ENCODE results near the gene YEATS2.

YEATS2 gene

DNA sequence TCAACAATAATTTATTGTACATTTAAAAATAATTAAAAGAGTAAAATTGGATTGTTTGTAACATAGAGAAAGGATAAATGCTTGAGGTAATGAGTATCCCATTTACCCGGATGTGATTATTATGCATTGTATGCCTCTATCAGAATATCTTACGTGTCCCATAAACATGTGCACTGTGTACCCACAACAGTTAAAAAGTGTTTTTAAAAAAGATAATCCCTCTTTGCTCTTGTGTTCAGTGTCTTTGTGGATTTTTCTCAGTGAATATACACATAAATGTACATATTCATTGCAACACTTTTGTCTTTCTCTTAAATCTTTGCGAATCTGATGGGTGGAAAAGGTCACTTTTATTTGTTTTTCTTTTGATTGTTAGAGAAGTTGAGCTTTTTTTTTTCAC lies 20.4 kb downstream of the YEATS2 start:
- Histone ChIP-seq H3K27me3 (replicated peaks) (no peaks in the 10 kb centered on the region), H3K27ac (no peak overlapping the region), H3K4me3 (ENCODE audit: low read depth, low read length) (no peak overlapping the region), H3K36me3 (replicated peaks) (peaks cover 52% of the 10 kb centered on the region)
- TF ChIP-seq, protein P1, sequence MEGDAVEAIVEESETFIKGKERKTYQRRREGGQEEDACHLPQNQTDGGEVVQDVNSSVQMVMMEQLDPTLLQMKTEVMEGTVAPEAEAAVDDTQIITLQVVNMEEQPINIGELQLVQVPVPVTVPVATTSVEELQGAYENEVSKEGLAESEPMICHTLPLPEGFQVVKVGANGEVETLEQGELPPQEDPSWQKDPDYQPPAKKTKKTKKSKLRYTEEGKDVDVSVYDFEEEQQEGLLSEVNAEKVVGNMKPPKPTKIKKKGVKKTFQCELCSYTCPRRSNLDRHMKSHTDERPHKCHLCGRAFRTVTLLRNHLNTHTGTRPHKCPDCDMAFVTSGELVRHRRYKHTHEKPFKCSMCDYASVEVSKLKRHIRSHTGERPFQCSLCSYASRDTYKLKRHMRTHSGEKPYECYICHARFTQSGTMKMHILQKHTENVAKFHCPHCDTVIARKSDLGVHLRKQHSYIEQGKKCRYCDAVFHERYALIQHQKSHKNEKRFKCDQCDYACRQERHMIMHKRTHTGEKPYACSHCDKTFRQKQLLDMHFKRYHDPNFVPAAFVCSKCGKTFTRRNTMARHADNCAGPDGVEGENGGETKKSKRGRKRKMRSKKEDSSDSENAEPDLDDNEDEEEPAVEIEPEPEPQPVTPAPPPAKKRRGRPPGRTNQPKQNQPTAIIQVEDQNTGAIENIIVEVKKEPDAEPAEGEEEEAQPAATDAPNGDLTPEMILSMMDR (IDR thresholded peaks at IDR 0.05; ENCODE audit: low read depth, low read length, missing control alignments): no peak
- no peak for DNase-seq
- in situ Hi-C loops (cut with HindIII; ENCODE audit: low pct_ligation_motif_present, low sequenced_read_pairs): no loop called here

DNA sequence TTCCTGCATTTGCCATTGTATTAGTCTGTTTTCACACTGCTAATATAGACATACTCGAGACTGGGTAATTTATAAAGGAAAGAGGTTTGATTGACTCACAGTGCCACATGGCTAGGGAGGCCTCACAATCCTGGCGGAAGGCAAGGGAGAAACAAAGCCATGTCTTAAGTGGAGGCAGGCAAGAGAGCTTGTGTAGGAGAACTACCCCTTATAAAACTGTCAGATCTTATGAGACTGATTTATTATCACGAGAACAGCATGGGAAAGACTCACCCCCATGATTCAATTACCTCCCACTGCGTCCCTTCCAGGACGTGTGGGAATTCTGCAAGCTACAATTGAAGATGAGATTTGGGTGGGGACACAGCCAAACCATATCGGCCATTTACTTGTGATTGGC lies 27.8 kb downstream of the YEATS2 start:
- in situ Hi-C loops (cut with HindIII; ENCODE audit: low pct_ligation_motif_present, low sequenced_read_pairs): no loop called here
- no peak overlapping the region for H3K27ac ChIP-seq
- DNase-seq: no peak
- H3K36me3 ChIP-seq (replicated peaks): peaks cover 78% of the 10 kb centered on the region
- no peak overlapping the region for H3K4me3 ChIP-seq (ENCODE audit: low read depth, low read length)
- TF ChIP-seq, protein P1 (IDR thresholded peaks at IDR 0.05; ENCODE audit: low read depth, low read length, missing control alignments): no peak
- H3K27me3 ChIP-seq (replicated peaks): no peaks in the 10 kb centered on the region

DNA sequence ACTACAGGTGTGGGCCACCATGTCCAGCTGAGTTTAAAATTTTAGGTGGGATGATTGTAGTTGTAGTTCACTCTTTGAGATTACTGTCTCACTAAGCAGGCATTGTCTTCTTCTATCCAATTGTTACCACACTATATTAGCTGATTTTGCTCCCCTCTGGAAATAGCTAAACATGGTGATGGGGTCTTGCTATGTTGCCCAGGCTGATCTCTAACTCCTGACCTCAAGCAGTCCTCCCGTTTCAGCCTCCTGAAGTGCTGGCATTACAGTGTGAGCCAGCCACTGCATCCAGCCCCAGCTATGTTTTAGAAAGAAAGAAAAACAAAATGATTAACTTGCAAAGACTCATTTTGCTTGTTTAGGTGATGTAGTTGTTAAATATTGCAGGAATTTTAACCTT lies 30.6 kb downstream of the YEATS2 start:
- Histone ChIP-seq H3K27ac (no peak overlapping the region), H3K27me3 (replicated peaks) (no peaks in the 10 kb centered on the region), H3K4me3 (ENCODE audit: low read depth, low read length) (no peak overlapping the region), H3K36me3 (replicated peaks) (peaks cover 67% of the 10 kb centered on the region)
- in situ Hi-C loops (cut with HindIII; ENCODE audit: low pct_ligation_motif_present, low sequenced_read_pairs): no loop called here
- TF ChIP-seq, protein P1 (IDR thresholded peaks at IDR 0.05; ENCODE audit: low read depth, low read length, missing control alignments): no peak
- no peak for DNase-seq

DNA sequence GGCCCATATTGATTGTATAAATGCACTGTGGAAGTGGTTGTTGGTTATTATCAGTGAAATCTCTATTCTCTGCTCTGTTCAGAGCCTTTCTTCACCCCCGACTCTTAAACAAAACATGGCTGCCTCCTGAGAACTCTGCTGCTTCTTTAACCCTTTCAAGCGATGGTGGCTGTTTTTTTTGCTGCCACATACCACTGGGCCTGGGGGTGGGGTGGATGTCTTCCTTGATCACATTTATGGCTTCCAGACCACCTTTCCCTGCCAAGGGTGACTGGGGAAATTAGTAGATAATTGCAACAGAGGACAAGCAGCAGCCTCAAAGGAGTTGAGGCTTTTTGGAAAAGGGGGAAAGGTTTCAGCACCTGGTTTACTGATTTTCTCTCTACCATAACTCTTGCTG lies 32.8 kb downstream of the YEATS2 start:
- H3K36me3 ChIP-seq (replicated peaks): peaks cover 59% of the 10 kb centered on the region
- no peak overlapping the region for H3K4me3 ChIP-seq (ENCODE audit: low read depth, low read length)
- H3K27me3 ChIP-seq (replicated peaks): no peaks in the 10 kb centered on the region
- DNase-seq: no peak
- TF ChIP-seq, protein P1 (IDR thresholded peaks at IDR 0.05; ENCODE audit: low read depth, low read length, missing control alignments): no peak
- in situ Hi-C loops (cut with HindIII; ENCODE audit: low pct_ligation_motif_present, low sequenced_read_pairs): no loop called here
- H3K27ac ChIP-seq: no peak overlapping the region

DNA sequence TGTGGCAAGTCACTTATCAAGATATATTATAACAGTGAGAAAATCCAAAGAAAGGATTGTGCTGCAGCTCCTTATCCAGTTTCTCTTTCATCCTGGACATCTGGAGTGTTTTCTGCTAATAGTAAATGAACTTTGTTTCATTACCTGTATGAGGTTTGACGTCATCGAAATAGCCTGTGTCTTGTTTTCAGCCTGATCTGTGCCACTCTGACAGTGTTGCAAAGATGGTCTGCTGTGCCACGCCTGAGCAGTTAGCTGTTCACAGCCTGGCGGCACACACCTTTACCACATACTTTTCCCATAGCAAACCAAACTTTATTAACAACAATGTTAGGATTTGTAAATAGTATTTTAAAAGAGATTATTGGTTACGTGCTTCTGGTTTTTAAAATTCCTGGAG lies 34.0 kb downstream of the YEATS2 start:
- in situ Hi-C loops (cut with HindIII; ENCODE audit: low pct_ligation_motif_present, low sequenced_read_pairs): no loop called here
- H3K36me3 ChIP-seq (replicated peaks): peaks cover 48% of the 10 kb centered on the region

DNA sequence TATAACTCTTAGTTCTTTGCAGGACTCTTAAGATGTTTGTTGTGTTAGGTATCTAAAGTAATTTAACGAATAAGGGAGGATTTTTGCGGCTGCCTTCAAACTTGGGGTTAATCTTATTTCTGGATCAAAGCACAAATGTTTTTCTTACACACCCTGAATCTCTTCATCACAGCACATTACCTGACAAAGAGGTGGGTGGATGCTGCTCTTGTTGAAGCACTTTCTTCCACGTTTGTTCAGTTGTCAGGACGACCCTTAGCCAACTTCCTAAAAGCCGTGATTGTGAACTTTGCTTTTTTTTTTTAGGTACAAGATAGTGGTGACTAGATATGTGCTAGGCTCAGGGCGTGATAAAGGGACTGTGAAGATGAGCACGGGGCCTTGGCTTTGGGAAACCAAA lies 36.0 kb downstream of the YEATS2 start:
- Histone ChIP-seq H3K4me3 (ENCODE audit: low read depth, low read length) (no peak overlapping the region), H3K27me3 (replicated peaks) (no peaks in the 10 kb centered on the region), H3K27ac (no peak overlapping the region), H3K36me3 (replicated peaks) (peaks cover 42% of the 10 kb centered on the region)
- in situ Hi-C loops (cut with HindIII; ENCODE audit: low pct_ligation_motif_present, low sequenced_read_pairs): no loop called here
- TF ChIP-seq, protein P1 (IDR thresholded peaks at IDR 0.05; ENCODE audit: low read depth, low read length, missing control alignments): no peak
- DNase-seq: no peak

More for the DNA sequence above, 34.0 kb downstream of the YEATS2 start:
- TF ChIP-seq, protein P1 (IDR thresholded peaks at IDR 0.05; ENCODE audit: low read depth, low read length, missing control alignments): no peak
- Histone ChIP-seq H3K4me3 (ENCODE audit: low read depth, low read length) (no peak overlapping the region), H3K27me3 (replicated peaks) (no peaks in the 10 kb centered on the region), H3K27ac (no peak overlapping the region)
- DNase-seq: no peak
